HG02938 (cell line): ENCODE data around the gene BCS1L.
"Not testable (repeated sequence)": the region's sequence is repeated elsewhere in the genome, so short reads cannot be mapped to it uniquely, and the experiment has no call there.

Source experiments
- ATAC-seq: cut with Tn5 transposase; IDR thresholded peaks from one replicate; pipeline ENCODE4 v1.9.1; 2021; ENCODE audit warnings: mild to moderate bottlenecking, moderate library complexity; ENCODE audit not compliant: unreplicated experiment

The BCS1L gene

DNA sequence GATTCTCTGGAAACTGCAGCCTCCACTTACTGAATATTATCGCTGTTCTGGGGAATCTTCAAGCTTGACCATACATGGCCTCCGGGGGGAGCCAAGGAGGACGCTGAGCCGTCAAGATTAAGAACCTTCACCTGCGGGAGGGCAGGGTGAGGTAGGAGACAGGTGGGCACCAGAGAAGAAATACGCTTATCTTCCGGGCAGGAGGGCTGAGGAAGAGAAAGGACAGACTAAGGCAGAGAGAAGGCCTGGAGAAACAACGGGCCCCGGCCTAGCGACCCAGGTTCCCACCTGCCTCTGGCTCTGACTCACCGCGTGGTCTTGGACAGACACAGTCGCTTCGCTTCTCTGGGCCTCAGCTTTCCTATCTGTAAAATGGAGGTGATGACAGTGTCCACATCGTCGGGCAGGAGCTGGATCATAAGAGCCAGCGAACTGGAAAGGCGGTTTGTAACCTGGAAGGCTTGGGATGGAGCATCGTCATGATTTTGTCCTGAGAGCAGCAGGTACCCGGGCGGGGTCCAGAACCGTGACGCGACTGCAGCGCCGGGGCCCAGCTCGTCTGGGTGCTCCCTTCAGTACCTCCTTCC, 719 bp upstream of the BCS1L start:
- peak; percentile 48 for ATAC-seq

DNA sequence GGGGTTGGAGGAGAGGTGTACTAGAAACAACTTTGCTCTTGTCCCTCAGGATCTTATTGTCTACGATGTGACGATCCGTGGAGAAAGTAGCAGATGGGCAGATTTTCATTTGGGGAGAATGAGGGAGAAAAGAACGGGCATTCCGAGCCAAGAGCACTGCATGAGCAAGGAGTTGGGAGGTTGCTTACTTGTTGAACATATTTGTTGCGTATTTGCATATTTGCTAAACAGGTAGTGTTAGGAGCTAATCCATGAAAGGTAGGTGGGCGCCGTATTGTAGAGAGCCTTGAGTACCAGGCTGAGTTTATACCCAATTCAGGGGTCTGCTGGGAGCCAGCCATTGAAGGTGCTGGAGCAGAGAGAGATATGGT, 490 bp downstream of the BCS1L start:
- no peak for ATAC-seq

GRCh38 chr2:218662377-218662776, 2.9 kb downstream of the BCS1L start:
- no peak for ATAC-seq

GRCh38 chr2:218662827-218663226, 3.3 kb downstream of the BCS1L start:
- no peak for ATAC-seq

DNA sequence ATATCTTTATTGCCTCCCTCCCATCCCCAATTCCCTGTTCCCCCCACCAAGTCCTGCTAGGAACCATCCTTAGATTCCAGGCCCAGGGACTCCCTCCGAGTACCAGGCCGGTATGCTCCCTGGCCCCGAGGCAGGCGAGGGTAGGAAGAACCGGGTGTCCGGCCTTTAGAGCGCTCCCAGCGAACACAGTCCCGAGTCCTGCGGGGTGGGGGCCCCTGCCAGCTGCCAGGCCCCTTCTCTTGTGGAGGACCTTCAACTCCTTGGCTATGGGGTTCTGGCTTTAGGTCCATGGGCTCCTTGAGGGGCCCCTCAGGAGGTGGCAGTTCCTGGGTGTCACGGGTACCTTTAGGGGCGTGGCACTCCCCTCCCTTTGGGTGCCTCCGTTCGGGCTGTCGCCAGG, 4.4 kb downstream of the BCS1L start:
- ATAC-seq, result no peak

- no peak for ATAC-seq
Observed at GRCh38 chr2:218664653-218665052, 5.2 kb downstream of the BCS1L start.

DNA sequence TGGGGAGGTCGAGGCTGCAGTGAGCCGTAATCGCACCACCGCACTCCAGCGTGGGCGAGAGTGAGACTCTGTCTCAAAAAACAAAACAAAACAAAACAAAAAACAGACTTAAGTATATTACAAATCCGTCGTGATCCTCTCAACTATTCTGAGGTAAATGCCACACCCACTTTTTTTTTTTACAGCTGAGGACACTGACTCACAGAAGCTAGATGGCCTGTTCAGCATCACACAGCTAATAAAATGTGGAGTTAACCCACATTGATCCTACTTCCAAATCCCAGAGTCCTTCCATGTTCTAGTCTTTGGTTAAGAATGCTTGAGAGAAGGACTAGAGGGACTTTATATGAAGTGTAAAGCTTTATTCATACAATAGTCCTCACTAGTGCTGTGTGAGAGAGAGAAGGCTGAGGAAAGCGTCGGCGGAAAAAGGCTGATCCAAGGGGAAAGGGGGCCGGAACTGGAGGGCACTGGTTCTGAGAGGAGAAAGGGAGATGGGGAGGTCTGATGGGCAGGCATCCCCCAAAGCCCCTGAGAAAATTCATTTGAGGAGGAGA, 11.7 kb downstream of the BCS1L start:
- no peak for ATAC-seq

DNA sequence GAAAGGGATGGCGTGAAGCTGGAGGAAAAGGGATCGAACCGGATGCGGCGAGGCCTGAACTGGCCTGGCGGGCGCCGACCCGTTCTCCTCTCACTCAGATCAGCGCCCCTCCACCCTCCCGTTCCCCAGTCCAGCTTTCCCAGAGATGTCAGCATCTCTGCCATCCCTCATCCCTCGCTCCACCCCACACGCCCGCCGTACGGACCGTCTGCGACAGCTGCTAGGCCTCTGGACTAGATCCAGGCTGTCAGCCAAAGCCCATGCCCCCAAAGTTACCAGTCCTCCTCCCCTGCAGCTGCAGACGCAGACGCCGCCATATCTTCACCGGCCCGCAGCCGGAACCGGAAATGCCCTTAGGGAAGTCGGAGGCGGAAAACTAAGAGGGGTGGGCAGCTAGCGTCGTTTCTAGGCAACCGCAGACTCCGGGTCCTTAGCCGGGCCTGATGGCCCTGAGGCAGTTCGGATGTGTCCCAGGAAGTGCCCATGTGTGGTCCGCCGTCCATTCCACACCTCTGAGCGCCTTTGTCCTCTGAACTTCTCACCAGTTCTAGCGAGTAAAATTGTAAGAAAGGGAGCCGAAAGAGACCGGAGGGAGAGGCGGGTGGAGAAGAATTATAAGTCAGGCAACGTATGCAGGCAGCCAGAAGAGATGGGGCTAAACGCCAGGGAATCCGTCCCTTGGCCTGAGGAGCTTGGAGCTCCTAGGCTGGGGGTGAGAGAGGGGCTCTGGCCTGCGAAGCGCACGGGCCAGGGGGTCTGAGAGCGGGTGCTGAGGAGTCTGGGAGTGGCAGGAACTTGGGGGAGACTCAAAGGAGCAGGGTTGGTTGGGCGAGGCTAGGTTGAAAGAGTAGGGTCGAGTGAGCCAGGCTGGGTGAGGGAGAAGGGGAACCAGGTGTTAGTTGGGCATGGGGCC, 12.4 kb downstream of the BCS1L start, which contains the start of the genes RNF25 and STK36:
Gene RNF25, minus strand, starts transcription at position 349 of the 913 bp plus-strand sequence. Its CDS starts 32 bp downstream, at position 317.
Gene STK36, plus strand, starts transcription at position 433 of the 913 bp plus-strand sequence. CDS start 744 bp downstream, outside the sequence.
- ATAC-seq, result peak; percentile 97

DNA sequence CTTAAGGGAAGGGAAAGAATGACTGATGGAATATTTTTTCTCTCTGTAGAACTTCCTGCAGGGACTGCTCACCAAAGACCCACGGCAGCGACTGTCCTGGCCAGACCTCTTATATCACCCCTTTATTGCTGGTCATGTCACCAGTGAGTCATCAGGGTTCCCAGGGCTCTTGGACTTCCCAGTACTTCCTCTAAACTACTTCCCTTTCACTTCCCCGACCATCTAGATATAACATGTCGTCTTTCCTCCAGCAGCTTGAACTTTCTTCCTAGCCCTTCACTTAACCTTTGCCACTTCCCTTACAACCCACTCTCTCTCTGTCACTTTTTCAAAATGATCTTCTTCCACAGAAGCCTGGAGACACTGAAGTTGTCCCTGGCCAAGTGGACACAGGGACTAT, 19.6 kb downstream of the BCS1L start:
- ATAC-seq, result no peak

DNA sequence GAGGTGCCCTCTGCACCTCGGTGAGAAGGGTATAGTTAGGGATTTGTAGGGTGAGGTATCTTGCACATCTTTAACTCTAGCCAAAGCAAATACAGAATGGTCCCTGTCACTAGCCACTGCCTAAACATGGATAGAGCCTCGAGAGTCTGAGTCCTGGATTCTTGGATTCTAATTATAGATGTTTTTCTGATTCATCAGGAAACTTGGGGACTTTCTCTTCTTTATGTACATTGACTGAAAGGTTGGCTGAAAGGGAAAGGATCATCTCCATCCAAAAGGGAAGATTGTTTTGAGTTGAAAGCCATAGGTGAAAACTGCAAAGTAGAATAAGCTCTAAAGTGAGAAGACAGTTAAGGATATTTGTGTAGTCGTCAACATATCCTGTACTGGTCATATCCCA, 20.6 kb downstream of the BCS1L start:
- ATAC-seq, result no peak

DNA sequence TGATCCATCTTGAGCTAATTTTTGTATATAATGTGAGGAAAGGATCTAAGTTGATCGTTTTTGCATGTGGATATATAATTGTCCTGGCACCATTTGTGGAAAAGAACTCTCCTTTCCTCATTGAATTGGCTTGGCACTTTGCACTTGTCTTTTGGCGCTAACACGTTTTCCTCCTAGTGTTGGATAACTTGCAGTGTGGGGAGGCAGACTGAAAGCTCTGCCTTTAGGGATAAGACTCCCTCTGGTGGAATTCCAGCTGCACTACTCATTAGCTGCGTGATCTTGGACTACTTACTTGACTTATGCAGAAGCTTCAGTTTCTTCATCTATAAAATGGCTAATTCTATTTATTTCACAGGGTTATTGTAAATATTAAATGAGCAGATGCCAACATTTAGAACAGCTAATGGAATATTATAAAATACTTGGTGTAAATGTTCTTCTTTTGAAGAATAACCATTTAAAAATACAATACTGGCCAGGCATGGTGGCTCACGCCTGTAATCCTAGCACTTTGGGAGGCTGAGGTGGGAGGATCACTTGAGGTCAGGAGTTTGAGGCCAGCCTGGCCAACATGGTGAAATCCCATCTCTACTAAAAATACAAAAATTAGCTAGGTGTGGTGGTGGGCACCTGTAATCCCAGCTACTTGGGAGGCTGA, 28.0 kb downstream of the BCS1L start:
- ATAC-seq, result not testable (repeated sequence)

DNA sequence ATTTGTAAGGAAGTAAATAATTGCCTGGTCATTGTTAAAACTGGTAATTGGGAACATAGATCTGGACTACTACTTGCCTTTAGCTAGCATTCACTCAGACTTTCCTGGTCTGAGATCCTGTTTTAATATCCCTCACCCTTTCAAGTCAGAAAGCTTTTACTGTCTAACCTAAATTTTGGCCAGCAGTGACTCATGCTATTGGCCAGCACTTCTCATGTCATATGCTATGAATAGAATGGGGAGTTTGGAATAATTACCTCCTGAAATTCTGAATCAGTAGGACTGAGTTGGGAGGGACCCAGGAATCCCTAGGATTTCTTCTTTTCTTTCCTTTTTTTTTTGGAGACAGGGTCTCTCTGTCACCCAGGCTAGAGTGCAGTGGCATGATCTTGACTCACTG, 31.8 kb downstream of the BCS1L start:
- ATAC-seq, result no peak

GRCh38 chr2:218694405-218695145, 35.1 kb downstream of the BCS1L start:
- no peak for ATAC-seq

- ATAC-seq, result no peak
Observed at GRCh38 chr2:218698885-218699284, 39.4 kb downstream of the BCS1L start.

DNA sequence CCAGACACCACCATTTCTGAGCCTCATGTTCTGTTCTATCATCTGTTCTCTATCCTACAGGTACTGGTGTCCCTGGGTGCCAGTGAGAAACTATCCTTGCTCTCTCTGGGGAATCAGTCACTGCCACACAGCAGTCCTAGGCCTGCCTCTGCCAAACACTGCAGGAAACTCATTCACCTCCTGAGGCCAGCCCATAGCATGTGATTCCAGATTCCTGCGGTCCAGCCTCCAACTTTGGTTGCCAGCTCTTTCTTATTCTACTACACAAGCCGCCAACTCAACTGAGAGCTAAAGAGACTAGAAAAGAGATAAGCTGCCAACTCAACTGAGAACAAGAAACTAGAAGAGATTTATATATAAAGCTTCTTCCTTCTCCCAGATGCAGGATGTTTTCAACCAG, 42.3 kb downstream of the BCS1L start:
- no peak for ATAC-seq

DNA sequence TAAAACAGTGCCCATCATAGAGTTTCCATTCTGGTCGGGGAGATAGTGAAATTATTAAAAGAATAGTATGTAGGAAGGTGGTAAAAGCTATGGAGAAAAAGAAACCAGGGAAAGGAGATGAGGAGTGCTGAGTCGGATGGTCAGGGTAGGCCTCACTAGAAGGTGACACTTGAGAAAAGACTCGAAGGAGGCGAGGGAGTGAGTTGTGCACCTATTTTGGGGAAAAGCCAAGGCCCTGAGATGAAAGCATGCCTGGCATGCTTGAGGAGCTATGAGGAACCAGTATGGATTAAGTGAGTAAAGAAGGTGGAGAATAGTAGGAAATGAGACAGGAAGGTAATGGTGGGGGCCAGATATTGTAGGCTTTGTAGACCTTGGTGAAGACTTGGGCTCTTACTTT, 43.9 kb downstream of the BCS1L start:
- no peak for ATAC-seq

- peak; percentile 39 for ATAC-seq
Observed at GRCh38 chr2:218708086-218708485, 48.6 kb downstream of the BCS1L start.

DNA sequence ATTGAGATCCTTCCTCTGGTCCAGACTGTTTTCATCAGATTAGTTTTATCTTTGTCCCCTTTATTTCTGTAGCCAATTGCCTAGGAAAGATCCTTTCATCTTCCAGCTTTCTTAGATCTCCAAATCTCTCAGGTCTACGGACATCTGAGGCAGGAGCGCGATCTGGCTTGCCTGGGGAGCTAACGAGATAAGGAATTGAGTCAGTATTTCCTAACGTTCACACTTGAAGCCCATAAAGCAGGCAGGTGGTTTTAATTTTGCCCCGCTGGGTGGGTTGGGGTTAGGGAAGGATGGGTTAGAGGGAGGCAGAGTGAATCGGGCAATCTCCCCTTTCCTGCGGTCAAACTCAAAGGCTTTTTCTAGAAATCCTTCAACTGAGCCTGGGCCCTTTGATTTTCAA, 50.4 kb downstream of the BCS1L start:
- no peak for ATAC-seq

GRCh38 chr2:218710334-218710686, 50.8 kb downstream of the BCS1L start:
- no peak for ATAC-seq

- peak; percentile 81 for ATAC-seq
Observed at GRCh38 chr2:218710687-218711549, 51.4 kb downstream of the BCS1L start, which contains the start of gene TTLL4. Gene TTLL4, plus strand, starts transcription at chr2:218710835. Its CDS starts 26,842 bp downstream, at chr2:218737677.
